ENCODE data around the gene PPP1R36.

DNA sequence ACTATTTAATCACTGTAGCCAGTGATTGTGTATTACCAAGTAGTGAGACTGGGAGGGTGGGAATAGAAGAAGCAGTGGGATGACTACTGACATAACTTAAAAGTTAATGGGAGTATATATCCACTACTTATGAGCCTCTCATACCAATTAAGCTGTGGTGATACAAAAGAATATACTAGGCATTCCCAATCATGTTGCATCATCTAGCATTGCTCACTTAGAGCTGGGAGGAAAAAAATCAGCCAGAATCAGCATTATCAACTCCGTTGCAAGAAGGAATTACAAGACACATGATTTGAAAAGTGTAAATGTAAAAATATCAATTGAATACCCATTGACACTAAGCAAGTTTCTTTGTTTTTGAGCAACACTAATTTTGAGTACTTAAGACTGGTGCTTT is 745 bp upstream of the PPP1R36 start:
- TF ChIP-seq, protein P1, sequence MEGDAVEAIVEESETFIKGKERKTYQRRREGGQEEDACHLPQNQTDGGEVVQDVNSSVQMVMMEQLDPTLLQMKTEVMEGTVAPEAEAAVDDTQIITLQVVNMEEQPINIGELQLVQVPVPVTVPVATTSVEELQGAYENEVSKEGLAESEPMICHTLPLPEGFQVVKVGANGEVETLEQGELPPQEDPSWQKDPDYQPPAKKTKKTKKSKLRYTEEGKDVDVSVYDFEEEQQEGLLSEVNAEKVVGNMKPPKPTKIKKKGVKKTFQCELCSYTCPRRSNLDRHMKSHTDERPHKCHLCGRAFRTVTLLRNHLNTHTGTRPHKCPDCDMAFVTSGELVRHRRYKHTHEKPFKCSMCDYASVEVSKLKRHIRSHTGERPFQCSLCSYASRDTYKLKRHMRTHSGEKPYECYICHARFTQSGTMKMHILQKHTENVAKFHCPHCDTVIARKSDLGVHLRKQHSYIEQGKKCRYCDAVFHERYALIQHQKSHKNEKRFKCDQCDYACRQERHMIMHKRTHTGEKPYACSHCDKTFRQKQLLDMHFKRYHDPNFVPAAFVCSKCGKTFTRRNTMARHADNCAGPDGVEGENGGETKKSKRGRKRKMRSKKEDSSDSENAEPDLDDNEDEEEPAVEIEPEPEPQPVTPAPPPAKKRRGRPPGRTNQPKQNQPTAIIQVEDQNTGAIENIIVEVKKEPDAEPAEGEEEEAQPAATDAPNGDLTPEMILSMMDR (conservative IDR thresholded peaks at IDR 0.05; ENCODE audit: low read depth, low read length): no peak
- no peak for TF ChIP-seq BHLHE40 (IDR thresholded peaks at IDR 0.05; ENCODE audit: low read depth, low read length)
- TF ChIP-seq SMC3 (IDR thresholded peaks at IDR 0.05; ENCODE audit: low read depth, low read length): no peak
- TF ChIP-seq ELK1 (IDR thresholded peaks at IDR 0.05; ENCODE audit: borderline replicate concordance, low read depth, low read length): no peak
- no peak for TF ChIP-seq POLR2A (IDR thresholded peaks at IDR 0.05; ENCODE audit: low read depth, low read length)
